Glutamatergic neuron (in vitro differentiated cells): ENCODE results near the gene TNFRSF19. TPM values are rescaled to one million over a fixed set of nuclear protein-coding genes. Genes with fewer than 3 reads are reported as not detected.

Experiments
- DNase-seq: peaks from one replicate; pipeline ENCODE4 v3.0.0; 2022
- H3K27ac Mint-ChIP-seq: one replicate; pipeline ENCODE4 v1.8.0; 2020; ENCODE audit warnings: mild to moderate bottlenecking, mixed read lengths, inconsistent platforms; ENCODE audit not compliant: unreplicated experiment
- H3K27me3 Mint-ChIP-seq: one replicate; pipeline ENCODE4 v1.8.0; 2020; ENCODE audit warnings: mild to moderate bottlenecking, moderate library complexity, mixed read lengths, inconsistent platforms; ENCODE audit not compliant: unreplicated experiment
- H3K36me3 Mint-ChIP-seq: one replicate; pipeline ENCODE4 v1.8.0; 2020; ENCODE audit warnings: mild to moderate bottlenecking, mixed read lengths, inconsistent platforms; ENCODE audit not compliant: unreplicated experiment
- H3K4me1 Mint-ChIP-seq: one replicate; pipeline ENCODE4 v1.8.0; 2020; ENCODE audit warnings: mild to moderate bottlenecking, low read depth, mixed read lengths, inconsistent platforms; ENCODE audit not compliant: unreplicated experiment
- H3K4me3 Mint-ChIP-seq: one replicate; pipeline ENCODE4 v1.8.0; 2020; ENCODE audit warnings: mild to moderate bottlenecking, mixed read lengths, inconsistent platforms; ENCODE audit not compliant: unreplicated experiment
- H3K9me3 Mint-ChIP-seq: one replicate; pipeline ENCODE4 v1.8.0; 2020; ENCODE audit warnings: mild to moderate bottlenecking, moderate library complexity, mixed read lengths, inconsistent platforms; ENCODE audit not compliant: unreplicated experiment
- total RNA-seq: library from RNA; stranded (reverse); fragmentation: NEBNext Ultra II Directional; extraction: Animal tissue kit (Norgen Biotek cat#: 25700); gene quantifications from one replicate; pipeline ENCODE4 v1.2.1, GENCODE V29; 2021; ENCODE audit not compliant: unreplicated experiment
- TF ChIP-seq, protein P1 (sequence below): fragments of 200-600 bp; sonication (generic); IDR thresholded peaks from one replicate; pipeline ENCODE4 v1.5.0; 2021; ENCODE audit not compliant: partially characterized antibody, unreplicated experiment

TNFRSF19 gene
- total RNA-seq, 1 donor from 2014 or later = 188 TPM

DNA sequence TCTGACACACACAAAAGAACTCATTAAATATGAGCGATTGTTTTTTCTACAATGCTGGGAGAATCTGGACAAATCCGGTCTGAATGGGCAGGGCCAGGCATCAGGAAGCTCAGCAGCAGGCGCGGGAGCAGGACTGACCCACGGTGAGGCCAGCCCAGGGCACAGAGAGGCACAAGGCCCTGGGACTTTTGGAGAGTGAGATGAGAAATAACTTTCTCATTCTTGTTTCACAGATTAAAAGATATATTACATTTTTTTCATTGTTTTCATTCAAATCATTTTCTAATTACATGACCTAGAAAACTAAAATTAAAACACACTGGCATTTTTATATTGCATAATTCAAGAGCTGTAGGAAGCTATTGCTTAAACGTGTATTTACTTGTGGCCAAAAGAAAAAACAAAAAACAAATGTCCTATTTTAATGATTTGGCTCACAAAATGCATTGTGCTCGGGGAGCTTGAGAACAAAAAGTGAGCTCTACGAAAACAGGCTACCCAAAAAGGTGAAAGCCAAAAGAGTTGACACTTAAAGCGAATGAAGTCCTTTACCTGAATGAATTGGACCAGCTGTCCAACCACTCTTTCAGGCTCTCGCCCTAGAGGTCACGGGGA, 133.1 kb downstream of the TNFRSF19 start:
- Mint-ChIP-seq H3K36me3 (no peaks in the 10 kb centered on the region), H3K4me1 (peaks cover 8% of the 10 kb centered on the region), H3K9me3 (peaks cover 3% of the 10 kb centered on the region), H3K27me3 (peaks cover 6% of the 10 kb centered on the region), H3K27ac (no peak overlapping the region), H3K4me3 (no peak overlapping the region)
- DNase-seq = no peak
- TF ChIP-seq, protein P1, sequence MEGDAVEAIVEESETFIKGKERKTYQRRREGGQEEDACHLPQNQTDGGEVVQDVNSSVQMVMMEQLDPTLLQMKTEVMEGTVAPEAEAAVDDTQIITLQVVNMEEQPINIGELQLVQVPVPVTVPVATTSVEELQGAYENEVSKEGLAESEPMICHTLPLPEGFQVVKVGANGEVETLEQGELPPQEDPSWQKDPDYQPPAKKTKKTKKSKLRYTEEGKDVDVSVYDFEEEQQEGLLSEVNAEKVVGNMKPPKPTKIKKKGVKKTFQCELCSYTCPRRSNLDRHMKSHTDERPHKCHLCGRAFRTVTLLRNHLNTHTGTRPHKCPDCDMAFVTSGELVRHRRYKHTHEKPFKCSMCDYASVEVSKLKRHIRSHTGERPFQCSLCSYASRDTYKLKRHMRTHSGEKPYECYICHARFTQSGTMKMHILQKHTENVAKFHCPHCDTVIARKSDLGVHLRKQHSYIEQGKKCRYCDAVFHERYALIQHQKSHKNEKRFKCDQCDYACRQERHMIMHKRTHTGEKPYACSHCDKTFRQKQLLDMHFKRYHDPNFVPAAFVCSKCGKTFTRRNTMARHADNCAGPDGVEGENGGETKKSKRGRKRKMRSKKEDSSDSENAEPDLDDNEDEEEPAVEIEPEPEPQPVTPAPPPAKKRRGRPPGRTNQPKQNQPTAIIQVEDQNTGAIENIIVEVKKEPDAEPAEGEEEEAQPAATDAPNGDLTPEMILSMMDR = no peak

DNA sequence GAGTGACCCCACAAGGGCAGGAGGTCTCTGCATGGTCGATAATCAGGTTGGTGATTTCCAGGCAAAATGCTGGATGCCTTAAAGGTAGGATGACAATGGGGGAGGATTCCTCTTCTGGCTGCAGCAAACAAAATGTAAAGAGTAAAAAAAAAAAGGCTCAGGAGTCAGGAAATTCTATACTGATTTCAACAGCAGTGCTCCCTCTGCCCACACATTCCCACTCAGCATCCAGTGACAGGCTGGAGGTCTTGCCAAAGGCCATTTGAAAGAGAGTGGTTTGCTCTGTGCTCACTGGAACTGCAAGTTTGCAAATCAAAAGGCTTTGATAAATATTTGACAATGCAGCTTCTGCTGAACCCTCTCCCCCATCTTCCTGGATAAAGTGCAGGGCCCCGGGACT, 135.4 kb downstream of the TNFRSF19 start:
- no peak overlapping the region for H3K27ac Mint-ChIP-seq
- peaks cover 3% of the 10 kb centered on the region for H3K9me3 Mint-ChIP-seq
- DNase-seq = no peak
- peaks cover 6% of the 10 kb centered on the region for H3K27me3 Mint-ChIP-seq
- no peak overlapping the region for H3K4me3 Mint-ChIP-seq
- peaks cover 8% of the 10 kb centered on the region for H3K4me1 Mint-ChIP-seq
- H3K36me3 Mint-ChIP-seq = no peaks in the 10 kb centered on the region
- TF ChIP-seq, protein P1 = no peak

DNA sequence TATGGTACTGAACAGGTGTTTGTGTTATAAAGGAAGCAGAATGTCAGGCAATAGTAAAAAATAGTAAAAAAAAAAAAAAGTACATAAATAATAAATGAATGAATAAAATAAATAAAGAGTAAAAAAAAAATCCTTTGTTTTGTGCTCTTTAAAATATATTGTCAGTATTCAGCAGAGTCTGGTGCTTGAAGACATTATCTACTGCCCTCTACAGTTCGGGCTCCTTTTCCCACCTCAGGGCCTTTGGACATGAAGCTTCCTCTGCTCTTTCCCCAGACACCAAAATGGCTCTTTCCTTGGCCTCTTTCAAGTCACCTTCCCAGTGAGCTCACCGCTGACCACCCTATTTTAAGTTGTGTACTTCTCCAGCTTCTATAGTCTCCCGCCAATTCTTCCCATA, 137.5 kb downstream of the TNFRSF19 start:
- peaks cover 7% of the 10 kb centered on the region for H3K36me3 Mint-ChIP-seq
- no peak overlapping the region for H3K27ac Mint-ChIP-seq
- no peak for DNase-seq
- peaks cover 4% of the 10 kb centered on the region for H3K27me3 Mint-ChIP-seq
- peaks cover 6% of the 10 kb centered on the region for H3K9me3 Mint-ChIP-seq
- peaks cover 3% of the 10 kb centered on the region for H3K4me1 Mint-ChIP-seq
- TF ChIP-seq, protein P1 = no peak
- H3K4me3 Mint-ChIP-seq = no peak overlapping the region

DNA sequence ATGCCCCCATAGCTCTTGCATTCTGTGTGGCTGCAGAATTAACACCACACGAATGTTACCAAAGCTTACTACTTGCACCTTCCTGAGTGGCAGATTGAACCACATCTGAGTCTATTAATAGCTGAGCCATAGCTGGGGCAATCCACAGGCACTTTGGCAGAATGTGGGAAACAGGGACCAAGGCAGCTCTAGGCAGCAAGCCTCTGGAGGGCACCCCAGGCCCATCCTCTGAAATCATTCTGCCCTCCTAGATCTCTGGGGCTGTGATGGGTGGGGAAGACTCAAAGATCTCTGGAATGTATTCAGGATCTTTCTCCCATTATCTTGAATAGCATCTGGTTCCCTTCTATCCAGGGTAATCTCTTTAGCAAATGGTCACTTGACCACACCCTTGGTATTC, 139.3 kb downstream of the TNFRSF19 start:
- Mint-ChIP-seq H3K27ac (no peak overlapping the region), H3K9me3 (peaks cover 10% of the 10 kb centered on the region), H3K36me3 (peaks cover 12% of the 10 kb centered on the region), H3K27me3 (peaks cover 3% of the 10 kb centered on the region), H3K4me3 (no peak overlapping the region), H3K4me1 (peaks cover 4% of the 10 kb centered on the region)
- no peak for DNase-seq
- TF ChIP-seq, protein P1 = no peak

DNA sequence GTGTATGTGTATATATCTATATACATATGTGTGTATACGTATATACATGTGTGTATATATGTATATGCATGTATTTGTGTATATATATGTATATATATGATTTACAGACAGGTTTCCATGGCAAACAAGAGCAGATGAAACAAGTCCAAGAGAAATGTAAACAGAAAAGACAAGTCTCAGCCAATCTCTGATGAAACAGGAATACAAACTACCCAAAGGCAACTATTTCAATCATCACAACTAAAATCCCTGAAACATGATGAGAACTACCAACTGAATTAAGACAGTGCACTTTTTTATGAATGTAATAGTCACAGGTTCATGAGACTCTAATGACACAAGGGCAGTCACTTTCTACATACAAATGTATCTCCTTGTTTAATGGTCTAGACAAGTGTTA, 140.2 kb downstream of the TNFRSF19 start:
- Mint-ChIP-seq H3K4me1 (peaks cover 11% of the 10 kb centered on the region), H3K36me3 (peaks cover 12% of the 10 kb centered on the region), H3K9me3 (peaks cover 10% of the 10 kb centered on the region), H3K27me3 (peaks cover 6% of the 10 kb centered on the region), H3K4me3 (no peak overlapping the region), H3K27ac (no peak overlapping the region)
- DNase-seq = no peak
- TF ChIP-seq, protein P1 = no peak
